Peyer's patch (tissue), 4 donors: Measurements from ENCODE around the gene SIGLEC15.

Experiments
- CTCF ChIP-seq, 6 experiments: fragments of 450-650 bp in 4 of 6; fragments of 200-600 bp in 2 of 6; sonication (generic) in 1 of 6; IDR thresholded peaks; one replicate each; pipeline ENCODE4 v1.5.1; 2017 to 2019; ENCODE audit warnings: antibody characterized with exemption in 6 of 6, mild to moderate bottlenecking in 3 of 6, moderate library complexity in 1 of 6
- POLR2A ChIP-seq, 2 donors: fragments of 450-650 bp; IDR thresholded peaks; one replicate each; pipeline ENCODE4 v1.5.1; 2017; ENCODE audit warnings: antibody characterized with exemption in 2 of 2, mild to moderate bottlenecking in 2 of 2, moderate library complexity in 2 of 2

- TF ChIP-seq CTCF (IDR thresholded peaks at IDR 0.05): no peak
- TF ChIP-seq POLR2A (IDR thresholded peaks at IDR 0.05): no peak
Measured at GRCh38 chr18:45845410-45845809, 19.9 kb downstream of the SIGLEC15 start.
